Breast epithelium (tissue), 4 donors: ENCODE results near the gene INTS4. TPM values are rescaled to one million over a fixed set of nuclear protein-coding genes. Genes with fewer than 3 reads are reported as not detected.

Source experiments
- DNase-seq, 2 donors: peaks; one replicate each; pipeline ENCODE4 v3.0.0-alpha.2; 2019; ENCODE audit warnings: low spot score in 2 of 2
- H3K27ac ChIP-seq, 2 donors: fragments of 200-600 bp; sonication (generic) in 1 of 2; one replicate each; pipeline ENCODE4 v1.5.1; 2016 to 2019; ENCODE audit warnings: mild to moderate bottlenecking in 1 of 2
- H3K27me3 ChIP-seq, 2 donors: fragments of 200-600 bp; sonication (generic) in 1 of 2; one replicate each; pipeline versions ENCODE4 v1.5.1 to v1.6.0; 2017 to 2019; ENCODE audit warnings: control low read depth in 1 of 2, mild to moderate bottlenecking in 1 of 2
- H3K36me3 ChIP-seq: fragments of 200-600 bp; one replicate; pipeline ENCODE4 v1.5.1; 2019
- H3K4me1 ChIP-seq, 2 donors: fragments of 200-600 bp; sonication (generic); one replicate each; pipeline ENCODE4 v1.5.1; 2016 to 2019; ENCODE audit warnings: control low read depth in 1 of 2
- H3K4me3 ChIP-seq, 3 donors: fragments of 200-600 bp; sonication (generic); 1 replicate in 2 of 3; 2 replicates in 1 of 3; pipeline ENCODE4 v1.5.1; 2016 to 2019; ENCODE audit warnings: mild to moderate bottlenecking in 3 of 3, moderate library complexity in 2 of 3
- H3K9me3 ChIP-seq, 2 donors: fragments of 200-600 bp; sonication (generic) in 1 of 2; one replicate each; pipeline ENCODE4 v1.5.1; 2016 to 2019; ENCODE audit warnings: control low read depth in 1 of 2
- POLR2A ChIP-seq: fragments of 450-650 bp; IDR thresholded peaks from one replicate; pipeline ENCODE4 v1.6.1; 2016; ENCODE audit warnings: antibody characterized with exemption, mild to moderate bottlenecking, moderate library complexity
- POLR2AphosphoS5 ChIP-seq, 3 donors: sonication (generic); formaldehyde crosslinking; IDR thresholded peaks; one replicate each; pipeline ENCODE4 v1.6.1; 2017; ENCODE audit warnings: antibody characterized with exemption in 3 of 3
- intact Hi-C: fragments of 100-400 bp; cut with DNase I; formaldehyde crosslinking; loops from one replicate; pipeline ENCODE4 v1.15.1; 2023; ENCODE audit warnings: low total_unique reads
- total RNA-seq, 3 donors: library from RNA; depleted of rRNA; stranded (reverse); fragments of >200 nt; gene quantifications; one replicate each; pipeline ENCODE4 v1.1.0, GENCODE V29; 2016
- TF ChIP-seq, protein P1 (sequence below), 3 donors: fragments of 450-650 bp; IDR thresholded peaks; one replicate each; pipeline ENCODE4 v1.5.1; 2016 to 2017; ENCODE audit warnings: antibody characterized with exemption in 3 of 3, mild to moderate bottlenecking in 3 of 3, moderate library complexity in 3 of 3

The INTS4 gene
- total RNA-seq, 3 donors from 2014 or later, result 34.6 to 58.4 (median 47.5) TPM

DNA sequence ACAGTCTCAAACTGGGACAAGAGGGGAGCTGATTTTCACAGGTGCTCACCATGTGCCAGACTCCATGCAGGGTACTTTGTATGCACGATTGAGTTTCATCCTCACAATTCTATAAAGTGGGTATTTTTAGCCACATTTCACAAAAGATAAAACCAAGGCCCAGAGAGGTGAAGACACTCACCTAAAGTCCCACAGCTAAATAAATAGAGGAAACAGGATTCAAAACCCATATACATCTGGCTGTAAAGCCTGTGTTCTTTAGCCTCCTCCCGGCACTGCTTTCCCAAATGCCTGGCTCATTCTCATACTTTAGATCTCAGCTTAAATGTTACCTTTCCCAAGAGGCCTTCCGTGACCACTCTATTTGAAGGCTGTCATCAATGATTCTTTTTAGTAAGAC, 41.8 kb upstream of the INTS4 start:
- Histone ChIP-seq H3K36me3 (no peaks in the 10 kb centered on the region), H3K9me3 (no peaks in the 10 kb centered on the region), H3K4me3 (no peak overlapping the region), H3K27ac (peak overlapping the region in 1 of 2 donors; percentile 21), H3K4me1 (peaks cover 0 to 21% of the 10 kb centered on the region in 2 donors), H3K27me3 (no peaks in the 10 kb centered on the region)
- TF ChIP-seq POLR2AphosphoS5 (IDR thresholded peaks at IDR 0.05) (no peak), POLR2A (no peak)
- TF ChIP-seq, protein P1, sequence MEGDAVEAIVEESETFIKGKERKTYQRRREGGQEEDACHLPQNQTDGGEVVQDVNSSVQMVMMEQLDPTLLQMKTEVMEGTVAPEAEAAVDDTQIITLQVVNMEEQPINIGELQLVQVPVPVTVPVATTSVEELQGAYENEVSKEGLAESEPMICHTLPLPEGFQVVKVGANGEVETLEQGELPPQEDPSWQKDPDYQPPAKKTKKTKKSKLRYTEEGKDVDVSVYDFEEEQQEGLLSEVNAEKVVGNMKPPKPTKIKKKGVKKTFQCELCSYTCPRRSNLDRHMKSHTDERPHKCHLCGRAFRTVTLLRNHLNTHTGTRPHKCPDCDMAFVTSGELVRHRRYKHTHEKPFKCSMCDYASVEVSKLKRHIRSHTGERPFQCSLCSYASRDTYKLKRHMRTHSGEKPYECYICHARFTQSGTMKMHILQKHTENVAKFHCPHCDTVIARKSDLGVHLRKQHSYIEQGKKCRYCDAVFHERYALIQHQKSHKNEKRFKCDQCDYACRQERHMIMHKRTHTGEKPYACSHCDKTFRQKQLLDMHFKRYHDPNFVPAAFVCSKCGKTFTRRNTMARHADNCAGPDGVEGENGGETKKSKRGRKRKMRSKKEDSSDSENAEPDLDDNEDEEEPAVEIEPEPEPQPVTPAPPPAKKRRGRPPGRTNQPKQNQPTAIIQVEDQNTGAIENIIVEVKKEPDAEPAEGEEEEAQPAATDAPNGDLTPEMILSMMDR (IDR thresholded peaks at IDR 0.05), result no peak
- intact Hi-C loops, result no loop called here
- no peak for DNase-seq

GRCh38 chr11:78034623-78035022, 40.2 kb upstream of the INTS4 start:
- Histone ChIP-seq H3K27me3 (no peaks in the 10 kb centered on the region), H3K4me1 (peaks cover 0 to 8% of the 10 kb centered on the region in 2 donors), H3K4me3 (no peak overlapping the region), H3K36me3 (no peaks in the 10 kb centered on the region), H3K27ac (no peak overlapping the region), H3K9me3 (no peaks in the 10 kb centered on the region)
- TF ChIP-seq, protein P1 (IDR thresholded peaks at IDR 0.05), result no peak
- no peak for DNase-seq
- intact Hi-C loops, result no loop called here

GRCh38 chr11:78033040-78033439, 38.6 kb upstream of the INTS4 start:
- H3K9me3 ChIP-seq, result no peaks in the 10 kb centered on the region
- no peaks in the 10 kb centered on the region for H3K27me3 ChIP-seq
- intact Hi-C loops, result no loop called here
- H3K27ac ChIP-seq, result no peak overlapping the region
- TF ChIP-seq POLR2AphosphoS5 (IDR thresholded peaks at IDR 0.05) (no peak), POLR2A (no peak)
- TF ChIP-seq, protein P1 (IDR thresholded peaks at IDR 0.05), result no peak
- H3K36me3 ChIP-seq, result no peaks in the 10 kb centered on the region
- H3K4me3 ChIP-seq, result no peak overlapping the region
- no peak for DNase-seq
- H3K4me1 ChIP-seq, result peaks cover 0 to 7% of the 10 kb centered on the region in 2 donors

- intact Hi-C loops, result no loop called here
Observed at GRCh38 chr11:78032090-78032489, 37.6 kb upstream of the INTS4 start.

GRCh38 chr11:78031629-78032028, 37.2 kb upstream of the INTS4 start:
- peak overlapping the region; percentile 9 to 78 for H3K27ac ChIP-seq
- TF ChIP-seq POLR2A, result no peak
- TF ChIP-seq, protein P1 (IDR thresholded peaks at IDR 0.05), result no peak
- TF ChIP-seq POLR2AphosphoS5 (IDR thresholded peaks at IDR 0.05), result no peak
- no peak for DNase-seq
- no peaks in the 10 kb centered on the region for H3K36me3 ChIP-seq
- H3K9me3 ChIP-seq, result no peaks in the 10 kb centered on the region
- peaks cover 0 to 7% of the 10 kb centered on the region in 2 donors for H3K4me1 ChIP-seq
- no peaks in the 10 kb centered on the region for H3K27me3 ChIP-seq
- H3K4me3 ChIP-seq, result no peak overlapping the region
- intact Hi-C loops, result no loop called here

More at GRCh38 chr11:78032090-78032489, 37.6 kb upstream of the INTS4 start:
- Histone ChIP-seq H3K4me3 (no peak overlapping the region), H3K9me3 (no peaks in the 10 kb centered on the region), H3K27ac (peak overlapping the region; percentile 9 to 78), H3K4me1 (peaks cover 0 to 7% of the 10 kb centered on the region in 2 donors), H3K36me3 (no peaks in the 10 kb centered on the region), H3K27me3 (no peaks in the 10 kb centered on the region)
- TF ChIP-seq, protein P1 (IDR thresholded peaks at IDR 0.05), result no peak
- TF ChIP-seq POLR2A, result no peak
- DNase-seq, result no peak
